ENCODE measurements around the gene S100A7A. TPM values are rescaled to one million over a fixed set of nuclear protein-coding genes. Genes with fewer than 3 reads are reported as not detected.
A peak's percentile ranks its signal among the peaks of the same experiment; 100 is the strongest.

The S100A7A gene
- total RNA-seq, 1 donor from 2014 or later, result not detected

DNA sequence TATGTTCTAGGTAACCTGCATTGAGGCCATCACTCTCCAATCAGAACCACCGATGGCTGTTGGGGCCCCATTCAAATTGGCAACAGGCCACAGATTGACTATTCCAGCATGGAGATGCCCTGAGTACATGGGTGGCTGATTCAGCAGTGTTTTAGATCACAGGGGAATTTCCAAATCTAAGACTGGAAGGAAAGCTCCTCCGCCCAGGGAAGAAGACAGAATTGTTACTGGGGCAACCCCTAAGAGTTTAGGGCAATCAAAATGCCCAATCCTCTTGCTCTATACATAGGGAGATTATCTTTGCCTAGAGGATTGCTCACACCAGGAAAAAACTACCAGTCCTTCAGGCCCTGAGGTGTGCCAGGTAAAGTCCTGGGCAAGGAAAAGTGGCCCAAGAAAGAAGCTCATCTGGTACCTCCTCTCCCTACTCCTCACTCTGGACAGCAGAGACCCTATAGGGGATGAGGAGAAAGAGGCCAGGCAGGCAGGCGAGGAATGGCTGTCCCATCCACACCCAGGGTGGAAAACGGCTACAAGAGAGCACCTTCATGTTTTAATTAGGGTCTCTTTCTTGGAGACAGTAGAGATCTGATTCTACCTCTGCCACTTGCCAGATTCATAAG is 31.3 kb upstream of the S100A7A start:
- no peak overlapping the region for H3K4me3 Mint-ChIP-seq (ENCODE audit: unreplicated experiment)
- DNase-seq (ENCODE audit: extremely low spot score, unreplicated experiment), result peak; percentile 59

DNA sequence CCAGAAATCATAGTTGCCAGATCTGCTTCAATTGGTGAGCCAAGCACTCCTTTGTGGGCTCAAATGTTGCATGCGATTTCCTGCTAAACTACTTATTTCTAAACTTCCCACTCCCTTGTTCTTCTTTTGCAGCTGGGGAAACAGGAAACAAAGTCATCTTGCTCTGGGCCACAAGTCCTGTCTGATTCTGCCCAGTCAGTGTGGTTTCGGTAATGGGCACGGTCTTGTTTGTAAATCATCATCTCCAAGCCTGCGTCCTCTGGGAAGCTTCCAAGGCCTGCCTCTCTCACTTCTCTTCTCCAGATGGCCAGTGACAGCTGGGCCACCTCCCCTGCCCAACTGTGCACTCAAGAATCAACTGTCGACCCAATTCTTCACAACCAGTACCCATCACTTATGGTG is 29.8 kb upstream of the S100A7A start:
- peak; percentile 57 for DNase-seq (ENCODE audit: extremely low spot score, unreplicated experiment)
- no peak overlapping the region for H3K4me3 Mint-ChIP-seq (ENCODE audit: unreplicated experiment)
- no peaks in the 10 kb centered on the region for H3K4me1 Mint-ChIP-seq (ENCODE audit: unreplicated experiment)
- H3K27ac Mint-ChIP-seq (ENCODE audit: unreplicated experiment), result no peak overlapping the region
- no peaks in the 10 kb centered on the region for H3K36me3 Mint-ChIP-seq (ENCODE audit: unreplicated experiment)
- H3K9me3 Mint-ChIP-seq (ENCODE audit: unreplicated experiment), result peaks cover 17% of the 10 kb centered on the region
- TF ChIP-seq, protein P1, sequence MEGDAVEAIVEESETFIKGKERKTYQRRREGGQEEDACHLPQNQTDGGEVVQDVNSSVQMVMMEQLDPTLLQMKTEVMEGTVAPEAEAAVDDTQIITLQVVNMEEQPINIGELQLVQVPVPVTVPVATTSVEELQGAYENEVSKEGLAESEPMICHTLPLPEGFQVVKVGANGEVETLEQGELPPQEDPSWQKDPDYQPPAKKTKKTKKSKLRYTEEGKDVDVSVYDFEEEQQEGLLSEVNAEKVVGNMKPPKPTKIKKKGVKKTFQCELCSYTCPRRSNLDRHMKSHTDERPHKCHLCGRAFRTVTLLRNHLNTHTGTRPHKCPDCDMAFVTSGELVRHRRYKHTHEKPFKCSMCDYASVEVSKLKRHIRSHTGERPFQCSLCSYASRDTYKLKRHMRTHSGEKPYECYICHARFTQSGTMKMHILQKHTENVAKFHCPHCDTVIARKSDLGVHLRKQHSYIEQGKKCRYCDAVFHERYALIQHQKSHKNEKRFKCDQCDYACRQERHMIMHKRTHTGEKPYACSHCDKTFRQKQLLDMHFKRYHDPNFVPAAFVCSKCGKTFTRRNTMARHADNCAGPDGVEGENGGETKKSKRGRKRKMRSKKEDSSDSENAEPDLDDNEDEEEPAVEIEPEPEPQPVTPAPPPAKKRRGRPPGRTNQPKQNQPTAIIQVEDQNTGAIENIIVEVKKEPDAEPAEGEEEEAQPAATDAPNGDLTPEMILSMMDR (IDR thresholded peaks at IDR 0.05), result no peak
- peaks cover 2% of the 10 kb centered on the region for H3K27me3 Mint-ChIP-seq (ENCODE audit: unreplicated experiment)

More for the DNA sequence above, 31.3 kb upstream of the S100A7A start:
- Mint-ChIP-seq H3K27ac (ENCODE audit: unreplicated experiment) (no peak overlapping the region), H3K36me3 (ENCODE audit: unreplicated experiment) (no peaks in the 10 kb centered on the region), H3K4me1 (ENCODE audit: unreplicated experiment) (no peaks in the 10 kb centered on the region), H3K27me3 (ENCODE audit: unreplicated experiment) (peaks cover 2% of the 10 kb centered on the region), H3K9me3 (ENCODE audit: unreplicated experiment) (peaks cover 22% of the 10 kb centered on the region)
- TF ChIP-seq, protein P1 (IDR thresholded peaks at IDR 0.05), result no peak

DNA sequence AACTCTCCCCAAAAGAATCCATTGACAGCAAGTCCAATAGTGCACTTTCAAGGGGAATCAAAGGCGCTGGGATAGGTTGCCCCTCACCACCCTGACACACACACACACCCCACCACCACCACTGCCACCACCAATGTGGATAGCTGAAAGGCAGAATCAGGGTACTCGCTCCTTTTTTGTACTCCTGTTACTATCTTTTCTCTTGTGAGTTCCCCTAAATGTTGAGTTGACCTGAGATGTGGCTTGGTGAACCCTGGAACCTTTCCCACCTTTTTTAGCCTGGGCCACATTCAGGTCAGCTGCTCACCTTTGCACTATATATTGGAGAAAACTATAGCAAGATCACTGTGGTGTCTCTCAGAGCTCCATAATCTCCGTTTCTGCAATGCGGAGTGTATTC is 29.3 kb upstream of the S100A7A start:
- Mint-ChIP-seq H3K27ac (ENCODE audit: unreplicated experiment) (no peak overlapping the region), H3K4me3 (ENCODE audit: unreplicated experiment) (no peak overlapping the region), H3K4me1 (ENCODE audit: unreplicated experiment) (no peaks in the 10 kb centered on the region), H3K36me3 (ENCODE audit: unreplicated experiment) (no peaks in the 10 kb centered on the region), H3K9me3 (ENCODE audit: unreplicated experiment) (peaks cover 12% of the 10 kb centered on the region), H3K27me3 (ENCODE audit: unreplicated experiment) (peaks cover 2% of the 10 kb centered on the region)
- TF ChIP-seq, protein P1 (IDR thresholded peaks at IDR 0.05), result no peak
- peak; percentile 48 for DNase-seq (ENCODE audit: extremely low spot score, unreplicated experiment)

DNA sequence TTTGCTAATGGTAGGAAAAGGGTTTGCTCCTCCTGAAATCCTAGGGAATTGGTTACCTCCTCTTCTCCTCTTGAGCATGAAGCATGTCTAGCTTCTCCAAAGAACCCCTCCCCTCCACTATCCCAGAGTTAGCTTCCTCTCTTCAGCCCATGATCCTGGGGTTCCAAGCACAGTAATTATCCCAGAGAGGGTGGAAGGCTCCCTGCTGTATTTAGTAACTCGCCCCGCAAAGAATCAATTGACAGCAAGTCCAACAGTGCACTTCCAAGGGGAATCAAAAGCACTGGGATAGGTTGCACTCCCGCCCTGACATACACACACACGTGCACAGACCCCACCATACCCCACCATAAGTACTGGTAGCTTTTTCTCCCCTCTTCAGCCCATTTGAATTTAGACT is 28.5 kb upstream of the S100A7A start:
- TF ChIP-seq, protein P1 (IDR thresholded peaks at IDR 0.05), result no peak
- DNase-seq (ENCODE audit: extremely low spot score, unreplicated experiment), result peak; percentile 48
- Mint-ChIP-seq H3K36me3 (ENCODE audit: unreplicated experiment) (no peaks in the 10 kb centered on the region), H3K27ac (ENCODE audit: unreplicated experiment) (no peak overlapping the region), H3K4me1 (ENCODE audit: unreplicated experiment) (no peaks in the 10 kb centered on the region), H3K4me3 (ENCODE audit: unreplicated experiment) (no peak overlapping the region), H3K27me3 (ENCODE audit: unreplicated experiment) (peaks cover 2% of the 10 kb centered on the region), H3K9me3 (ENCODE audit: unreplicated experiment) (peaks cover 4% of the 10 kb centered on the region)

DNA sequence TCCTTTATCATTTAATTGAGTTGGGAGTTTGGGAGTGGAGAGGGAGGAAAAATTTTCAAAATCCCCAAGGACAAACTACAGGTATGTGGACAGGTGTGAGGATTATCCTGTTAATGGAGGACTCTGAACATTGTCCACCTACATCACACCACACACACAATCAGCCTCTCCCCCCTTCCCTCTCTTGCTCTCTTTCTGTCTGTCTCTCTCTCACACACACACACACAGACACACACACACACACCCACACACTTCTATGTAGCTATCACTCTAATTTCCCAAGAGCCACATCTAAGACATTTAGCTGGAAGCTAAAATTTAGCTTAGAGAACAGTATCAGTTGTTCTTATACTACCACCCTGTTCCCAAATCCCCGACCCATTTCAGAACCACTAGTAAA is 26.9 kb upstream of the S100A7A start:
- H3K36me3 Mint-ChIP-seq (ENCODE audit: unreplicated experiment), result no peaks in the 10 kb centered on the region
- TF ChIP-seq, protein P1 (IDR thresholded peaks at IDR 0.05), result no peak
- no peak overlapping the region for H3K27ac Mint-ChIP-seq (ENCODE audit: unreplicated experiment)
- H3K27me3 Mint-ChIP-seq (ENCODE audit: unreplicated experiment), result peaks cover 2% of the 10 kb centered on the region
- no peak overlapping the region for H3K4me3 Mint-ChIP-seq (ENCODE audit: unreplicated experiment)
- DNase-seq (ENCODE audit: extremely low spot score, unreplicated experiment), result no peak
- H3K4me1 Mint-ChIP-seq (ENCODE audit: unreplicated experiment), result no peaks in the 10 kb centered on the region
- no peaks in the 10 kb centered on the region for H3K9me3 Mint-ChIP-seq (ENCODE audit: unreplicated experiment)

Data from osteocyte (in vitro differentiated cells).